Right lobe of liver (tissue), 4 donors: Measurements from ENCODE around the gene ISLR2.

Experiments used
- POLR2A ChIP-seq: fragments of 450-650 bp; IDR thresholded peaks from one replicate; pipeline ENCODE4 v1.6.1; 2017; ENCODE audit warnings: antibody characterized with exemption, mild to moderate bottlenecking
- TF ChIP-seq, protein P1 (sequence below), 4 donors: fragments of 200-600 bp in 3 of 4; fragments of 450-650 bp in 1 of 4; IDR thresholded peaks; one replicate each; pipeline versions ENCODE4 v1.5.1 to v1.8.0; 2016 to 2022; ENCODE audit warnings: antibody characterized with exemption in 4 of 4, mild to moderate bottlenecking in 2 of 4
- donor health status: DM: no; HTN: no; CAD: no.
- donor health status: DM: no; HTN: no; CAD: no.
- donor health status: DM: no; HTN: yes; CAD: no.

DNA sequence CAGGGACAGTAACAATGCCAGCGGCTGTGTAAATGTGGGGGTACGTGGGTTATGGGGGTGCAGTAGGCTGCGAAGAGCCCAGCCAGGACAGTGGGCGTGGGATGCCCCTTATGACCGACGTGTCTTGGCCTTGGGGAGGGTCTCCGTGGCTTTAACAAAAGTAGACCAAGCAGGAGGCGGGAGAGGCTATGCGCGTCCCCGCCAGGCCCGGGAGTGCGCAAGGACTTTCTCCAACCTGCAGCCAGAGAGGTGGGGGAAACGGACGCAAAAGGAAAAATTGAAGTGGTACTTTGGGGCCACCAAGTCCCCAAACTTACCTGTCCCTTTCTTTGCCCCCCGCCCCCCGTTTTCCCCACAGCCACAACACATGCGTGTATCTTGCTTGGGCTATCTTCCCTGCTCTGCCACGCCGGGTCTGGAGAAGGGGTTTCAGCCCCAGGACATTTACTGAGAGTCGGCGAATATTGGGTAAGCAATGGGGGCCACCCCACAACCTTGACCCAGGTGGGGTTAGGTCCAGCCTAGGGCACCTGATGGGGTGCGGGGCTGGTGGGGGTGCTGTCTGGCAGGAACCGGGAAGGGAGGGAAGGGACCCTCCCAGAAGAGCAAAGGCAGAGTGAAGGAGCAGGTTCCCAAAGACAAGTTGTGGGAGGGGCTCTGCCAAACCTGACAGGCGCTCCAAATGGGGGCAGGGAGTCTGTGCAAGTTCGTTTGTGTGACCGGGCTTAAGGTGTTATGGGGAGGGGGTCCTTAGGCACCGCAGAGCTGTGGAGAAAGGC, 652 bp downstream of the ISLR2 start:
- TF ChIP-seq, protein P1, sequence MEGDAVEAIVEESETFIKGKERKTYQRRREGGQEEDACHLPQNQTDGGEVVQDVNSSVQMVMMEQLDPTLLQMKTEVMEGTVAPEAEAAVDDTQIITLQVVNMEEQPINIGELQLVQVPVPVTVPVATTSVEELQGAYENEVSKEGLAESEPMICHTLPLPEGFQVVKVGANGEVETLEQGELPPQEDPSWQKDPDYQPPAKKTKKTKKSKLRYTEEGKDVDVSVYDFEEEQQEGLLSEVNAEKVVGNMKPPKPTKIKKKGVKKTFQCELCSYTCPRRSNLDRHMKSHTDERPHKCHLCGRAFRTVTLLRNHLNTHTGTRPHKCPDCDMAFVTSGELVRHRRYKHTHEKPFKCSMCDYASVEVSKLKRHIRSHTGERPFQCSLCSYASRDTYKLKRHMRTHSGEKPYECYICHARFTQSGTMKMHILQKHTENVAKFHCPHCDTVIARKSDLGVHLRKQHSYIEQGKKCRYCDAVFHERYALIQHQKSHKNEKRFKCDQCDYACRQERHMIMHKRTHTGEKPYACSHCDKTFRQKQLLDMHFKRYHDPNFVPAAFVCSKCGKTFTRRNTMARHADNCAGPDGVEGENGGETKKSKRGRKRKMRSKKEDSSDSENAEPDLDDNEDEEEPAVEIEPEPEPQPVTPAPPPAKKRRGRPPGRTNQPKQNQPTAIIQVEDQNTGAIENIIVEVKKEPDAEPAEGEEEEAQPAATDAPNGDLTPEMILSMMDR (IDR thresholded peaks at IDR 0.05): no peak
- TF ChIP-seq POLR2A: no peak
